ENCODE data around the gene AGRN.

The AGRN gene

DNA sequence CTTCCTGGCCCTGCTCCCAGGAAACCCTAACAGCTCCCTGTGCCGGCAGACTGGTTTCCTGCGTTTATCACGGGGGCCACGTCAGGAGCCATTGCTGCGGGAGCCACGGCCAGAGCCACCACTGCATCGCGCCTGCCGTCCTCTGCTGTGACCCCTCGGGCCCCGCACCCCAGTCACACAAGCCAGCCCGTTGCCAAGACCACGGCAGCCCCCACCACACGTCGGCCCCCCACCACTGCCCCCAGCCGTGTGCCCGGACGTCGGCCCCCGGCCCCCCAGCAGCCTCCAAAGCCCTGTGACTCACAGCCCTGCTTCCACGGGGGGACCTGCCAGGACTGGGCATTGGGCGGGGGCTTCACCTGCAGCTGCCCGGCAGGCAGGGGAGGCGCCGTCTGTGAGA is 28.0 kb downstream of the AGRN start:
- DNase-seq = no peak
- no peaks in the 10 kb centered on the region for H3K4me1 ChIP-seq (ENCODE audit: low read length)
- H3K36me3 ChIP-seq (replicated peaks; ENCODE audit: insufficient read depth, low read length) = no peaks in the 10 kb centered on the region
- no peaks in the 10 kb centered on the region for H3K9me3 ChIP-seq (replicated peaks; ENCODE audit: insufficient read depth, low read length)
- no peaks in the 10 kb centered on the region for H4K20me1 ChIP-seq (ENCODE audit: insufficient read depth, low read length)
- TF ChIP-seq EZH2phosphoT487 (IDR thresholded peaks at IDR 0.05; ENCODE audit: low read length) = no peak
- TF ChIP-seq EZH2 (optimal IDR thresholded peaks at IDR 0.05; ENCODE audit: low read depth, low read length) = no peak
- no peak overlapping the region for H3K4me2 ChIP-seq (ENCODE audit: low read depth, low read length)
- H2AFZ ChIP-seq (ENCODE audit: low read length) = no peak overlapping the region
- H3K9ac ChIP-seq (ENCODE audit: low read length) = no peak overlapping the region
- no peaks in the 10 kb centered on the region for H3F3A ChIP-seq (ENCODE audit: insufficient read depth, low read length)
- H3K79me2 ChIP-seq (ENCODE audit: low read length) = no peaks in the 10 kb centered on the region
- no peak overlapping the region for H3K4me3 ChIP-seq (ENCODE audit: low read length)
- H3K27ac ChIP-seq (ENCODE audit: low read length) = no peak overlapping the region
- H3K27me3 ChIP-seq (replicated peaks; ENCODE audit: insufficient read depth, low read length) = peaks cover 70% of the 10 kb centered on the region
- H3K9me2 ChIP-seq (replicated peaks; ENCODE audit: insufficient read depth, low read length) = no peaks in the 10 kb centered on the region

DNA sequence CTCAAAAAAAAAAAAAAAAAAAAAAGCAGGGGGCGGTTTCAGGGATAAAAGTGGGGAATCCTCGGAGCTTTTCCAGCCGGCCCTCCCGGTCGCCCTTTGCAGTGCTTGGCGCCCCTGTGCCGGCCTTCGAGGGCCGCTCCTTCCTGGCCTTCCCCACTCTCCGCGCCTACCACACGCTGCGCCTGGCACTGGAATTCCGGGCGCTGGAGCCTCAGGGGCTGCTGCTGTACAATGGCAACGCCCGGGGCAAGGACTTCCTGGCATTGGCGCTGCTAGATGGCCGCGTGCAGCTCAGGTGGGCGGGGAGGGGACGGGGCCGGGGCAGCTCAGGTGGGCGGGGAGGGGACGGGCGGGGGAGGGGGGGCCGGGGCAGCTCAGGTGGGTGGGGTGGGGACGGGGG is 28.8 kb downstream of the AGRN start:
- TF ChIP-seq, protein P1, sequence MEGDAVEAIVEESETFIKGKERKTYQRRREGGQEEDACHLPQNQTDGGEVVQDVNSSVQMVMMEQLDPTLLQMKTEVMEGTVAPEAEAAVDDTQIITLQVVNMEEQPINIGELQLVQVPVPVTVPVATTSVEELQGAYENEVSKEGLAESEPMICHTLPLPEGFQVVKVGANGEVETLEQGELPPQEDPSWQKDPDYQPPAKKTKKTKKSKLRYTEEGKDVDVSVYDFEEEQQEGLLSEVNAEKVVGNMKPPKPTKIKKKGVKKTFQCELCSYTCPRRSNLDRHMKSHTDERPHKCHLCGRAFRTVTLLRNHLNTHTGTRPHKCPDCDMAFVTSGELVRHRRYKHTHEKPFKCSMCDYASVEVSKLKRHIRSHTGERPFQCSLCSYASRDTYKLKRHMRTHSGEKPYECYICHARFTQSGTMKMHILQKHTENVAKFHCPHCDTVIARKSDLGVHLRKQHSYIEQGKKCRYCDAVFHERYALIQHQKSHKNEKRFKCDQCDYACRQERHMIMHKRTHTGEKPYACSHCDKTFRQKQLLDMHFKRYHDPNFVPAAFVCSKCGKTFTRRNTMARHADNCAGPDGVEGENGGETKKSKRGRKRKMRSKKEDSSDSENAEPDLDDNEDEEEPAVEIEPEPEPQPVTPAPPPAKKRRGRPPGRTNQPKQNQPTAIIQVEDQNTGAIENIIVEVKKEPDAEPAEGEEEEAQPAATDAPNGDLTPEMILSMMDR (IDR thresholded peaks at IDR 0.05; ENCODE audit: low read length) = no peak
- TF ChIP-seq EZH2phosphoT487 (IDR thresholded peaks at IDR 0.05; ENCODE audit: low read length) = no peak
- no peak for TF ChIP-seq EZH2 (optimal IDR thresholded peaks at IDR 0.05; ENCODE audit: low read depth, low read length)
- H3K4me2 ChIP-seq (ENCODE audit: low read depth, low read length) = no peak overlapping the region
- no peaks in the 10 kb centered on the region for H3K9me2 ChIP-seq (replicated peaks; ENCODE audit: insufficient read depth, low read length)
- no peaks in the 10 kb centered on the region for H4K20me1 ChIP-seq (ENCODE audit: insufficient read depth, low read length)
- H3F3A ChIP-seq (ENCODE audit: insufficient read depth, low read length) = no peaks in the 10 kb centered on the region
- no peak overlapping the region for H3K4me3 ChIP-seq (ENCODE audit: low read length)
- no peak overlapping the region for H3K9ac ChIP-seq (ENCODE audit: low read length)
- H3K27ac ChIP-seq (ENCODE audit: low read length) = no peak overlapping the region
- H3K36me3 ChIP-seq (replicated peaks; ENCODE audit: insufficient read depth, low read length) = no peaks in the 10 kb centered on the region
- H3K9me3 ChIP-seq (replicated peaks; ENCODE audit: insufficient read depth, low read length) = no peaks in the 10 kb centered on the region
- peaks cover 71% of the 10 kb centered on the region for H3K27me3 ChIP-seq (replicated peaks; ENCODE audit: insufficient read depth, low read length)
- H3K79me2 ChIP-seq (ENCODE audit: low read length) = no peaks in the 10 kb centered on the region
- no peak overlapping the region for H2AFZ ChIP-seq (ENCODE audit: low read length)
- H3K4me1 ChIP-seq (ENCODE audit: low read length) = no peaks in the 10 kb centered on the region
- DNase-seq = no peak

DNA sequence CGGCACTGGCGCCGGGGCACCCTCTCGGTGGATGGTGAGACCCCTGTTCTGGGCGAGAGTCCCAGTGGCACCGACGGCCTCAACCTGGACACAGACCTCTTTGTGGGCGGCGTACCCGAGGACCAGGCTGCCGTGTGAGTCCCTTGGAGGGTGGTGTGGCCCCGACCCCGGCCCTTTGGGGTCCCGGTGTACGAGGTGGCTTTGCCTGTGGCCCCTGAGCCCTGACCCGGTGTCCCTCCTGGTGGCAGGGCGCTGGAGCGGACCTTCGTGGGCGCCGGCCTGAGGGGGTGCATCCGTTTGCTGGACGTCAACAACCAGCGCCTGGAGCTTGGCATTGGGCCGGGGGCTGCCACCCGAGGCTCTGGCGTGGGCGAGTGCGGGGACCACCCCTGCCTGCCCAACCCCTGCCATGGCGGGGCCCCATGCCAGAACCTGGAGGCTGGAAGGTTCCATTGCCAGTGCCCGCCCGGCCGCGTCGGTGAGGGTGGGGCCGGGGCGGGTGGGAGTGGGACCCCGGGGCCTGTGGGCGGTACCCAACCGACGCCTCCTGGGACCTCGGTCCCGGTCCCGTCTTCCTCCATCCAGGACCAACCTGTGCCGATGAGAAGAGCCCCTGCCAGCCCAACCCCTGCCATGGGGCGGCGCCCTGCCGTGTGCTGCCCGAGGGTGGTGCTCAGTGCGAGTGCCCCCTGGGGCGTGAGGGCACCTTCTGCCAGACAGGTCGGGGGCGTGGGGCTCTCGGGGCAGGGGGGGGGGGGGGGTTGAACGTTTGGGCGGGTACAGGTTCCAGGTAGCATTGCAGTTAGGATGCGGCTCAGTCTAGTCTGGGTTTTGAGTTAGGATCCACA is 29.6 kb downstream of the AGRN start:
- H4K20me1 ChIP-seq (ENCODE audit: insufficient read depth, low read length) = no peaks in the 10 kb centered on the region
- DNase-seq = no peak
- H3K79me2 ChIP-seq (ENCODE audit: low read length) = no peaks in the 10 kb centered on the region
- H3K9me3 ChIP-seq (replicated peaks; ENCODE audit: insufficient read depth, low read length) = no peaks in the 10 kb centered on the region
- no peaks in the 10 kb centered on the region for H3K4me1 ChIP-seq (ENCODE audit: low read length)
- TF ChIP-seq EZH2 (optimal IDR thresholded peaks at IDR 0.05; ENCODE audit: low read depth, low read length) (no peak), EZH2phosphoT487 (IDR thresholded peaks at IDR 0.05; ENCODE audit: low read length) (no peak)
- H3K27ac ChIP-seq (ENCODE audit: low read length) = no peak overlapping the region
- no peak overlapping the region for H3K4me2 ChIP-seq (ENCODE audit: low read depth, low read length)
- peaks cover 71% of the 10 kb centered on the region for H3K27me3 ChIP-seq (replicated peaks; ENCODE audit: insufficient read depth, low read length)
- H3K9me2 ChIP-seq (replicated peaks; ENCODE audit: insufficient read depth, low read length) = no peaks in the 10 kb centered on the region
- H3K9ac ChIP-seq (ENCODE audit: low read length) = no peak overlapping the region
- no peaks in the 10 kb centered on the region for H3K36me3 ChIP-seq (replicated peaks; ENCODE audit: insufficient read depth, low read length)
- no peak overlapping the region for H2AFZ ChIP-seq (ENCODE audit: low read length)
- H3K4me3 ChIP-seq (ENCODE audit: low read length) = no peak overlapping the region
- no peaks in the 10 kb centered on the region for H3F3A ChIP-seq (ENCODE audit: insufficient read depth, low read length)

DNA sequence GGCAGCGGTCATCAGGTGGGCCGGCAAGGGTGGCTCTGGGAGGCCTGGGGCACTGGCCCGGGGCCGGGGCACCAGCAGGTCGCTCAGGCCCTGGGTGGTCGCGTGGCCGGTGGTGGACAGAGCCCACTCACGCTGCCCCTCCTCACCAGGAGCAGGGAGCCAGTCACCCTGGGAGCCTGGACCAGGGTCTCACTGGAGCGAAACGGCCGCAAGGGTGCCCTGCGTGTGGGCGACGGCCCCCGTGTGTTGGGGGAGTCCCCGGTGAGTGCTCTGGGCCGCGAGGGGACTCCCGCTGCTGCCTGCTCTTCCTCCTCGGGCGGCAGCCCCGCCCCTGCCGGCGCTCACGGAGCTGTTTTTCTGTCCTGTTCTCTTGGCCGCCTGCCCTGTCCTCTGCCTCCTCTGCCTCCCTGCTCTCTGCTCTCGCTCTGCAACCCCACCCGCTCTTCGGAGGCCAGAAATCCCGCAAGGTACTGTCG is 30.7 kb downstream of the AGRN start:
- Histone ChIP-seq H3K27me3 (replicated peaks; ENCODE audit: insufficient read depth, low read length) (peaks cover 70% of the 10 kb centered on the region), H3K27ac (ENCODE audit: low read length) (no peak overlapping the region), H3K9ac (ENCODE audit: low read length) (no peak overlapping the region), H3K4me1 (ENCODE audit: low read length) (no peaks in the 10 kb centered on the region), H3K79me2 (ENCODE audit: low read length) (no peaks in the 10 kb centered on the region), H3K4me2 (ENCODE audit: low read depth, low read length) (no peak overlapping the region), H3K4me3 (ENCODE audit: low read length) (no peak overlapping the region), H4K20me1 (ENCODE audit: insufficient read depth, low read length) (no peaks in the 10 kb centered on the region), H3K9me3 (replicated peaks; ENCODE audit: insufficient read depth, low read length) (no peaks in the 10 kb centered on the region), H3F3A (ENCODE audit: insufficient read depth, low read length) (no peaks in the 10 kb centered on the region), H2AFZ (ENCODE audit: low read length) (no peak overlapping the region), H3K9me2 (replicated peaks; ENCODE audit: insufficient read depth, low read length) (no peaks in the 10 kb centered on the region), H3K36me3 (replicated peaks; ENCODE audit: insufficient read depth, low read length) (no peaks in the 10 kb centered on the region)
- no peak for TF ChIP-seq EZH2 (optimal IDR thresholded peaks at IDR 0.05; ENCODE audit: low read depth, low read length)
- TF ChIP-seq EZH2phosphoT487 (IDR thresholded peaks at IDR 0.05; ENCODE audit: low read length) = no peak
- TF ChIP-seq, protein P1 (IDR thresholded peaks at IDR 0.05; ENCODE audit: low read length) = no peak
- DNase-seq = no peak

All from MM.1S (cell line).